Neural progenitor cell (in vitro differentiated cells): ENCODE measurements around the gene NUFIP1. TPM values are rescaled to one million over a fixed set of nuclear protein-coding genes. Genes with fewer than 3 reads are reported as not detected.

ENCODE experiments used
- DNase-seq: peaks from one replicate; pipeline ENCODE4 v3.0.0-alpha.2; 2016; ENCODE audit warnings: low spot score
- H2AFZ ChIP-seq: fragments of 200-600 bp; sonication (generic); replicated peaks from 2 replicates; pipeline ENCODE4 v1.6.1; 2016; ENCODE audit warnings: antibody characterized with exemption
- H3F3A ChIP-seq: fragments of 200-600 bp; sonication (generic); 2 replicates; pipeline ENCODE4 v1.6.1; 2016; ENCODE audit warnings: antibody characterized with exemption, low read depth
- H3K27ac ChIP-seq: fragments of 200-600 bp; sonication (generic); 2 replicates; pipeline ENCODE4 v1.5.1; 2016; ENCODE audit warnings: mild to moderate bottlenecking
- H3K27me3 ChIP-seq: fragments of 200-600 bp; sonication (generic); 2 replicates; pipeline ENCODE4 v1.6.1; 2016; ENCODE audit warnings: mild to moderate bottlenecking, moderate library complexity
- H3K36me3 ChIP-seq: fragments of 200-600 bp; sonication (generic); 2 replicates; pipeline ENCODE4 v1.5.1; 2016
- H3K4me1 ChIP-seq: fragments of 200-600 bp; sonication (generic); 2 replicates; pipeline ENCODE4 v1.6.1; 2016; ENCODE audit warnings: mixed run types
- H3K4me2 ChIP-seq: fragments of 200-600 bp; sonication (generic); 2 replicates; pipeline ENCODE4 v1.6.1; 2016
- H3K4me3 ChIP-seq: fragments of 200-600 bp; sonication (generic); 2 replicates; pipeline ENCODE4 v1.5.1; 2016
- H3K79me2 ChIP-seq: fragments of 200-600 bp; sonication (generic); 2 replicates; pipeline ENCODE4 v1.6.1; 2016; ENCODE audit warnings: low read depth
- H3K9ac ChIP-seq: fragments of 200-600 bp; sonication (generic); 2 replicates; pipeline ENCODE4 v1.6.1; 2016
- H3K9me3 ChIP-seq: fragments of 200-600 bp; sonication (generic); 2 replicates; pipeline ENCODE4 v1.5.1; 2016; ENCODE audit warnings: low read depth
- H4K20me1 ChIP-seq: fragments of 200-600 bp; sonication (generic); 2 replicates; pipeline ENCODE4 v1.6.1; 2016; ENCODE audit warnings: low read depth
- H3K27ac Mint-ChIP-seq: 3 replicates; pipeline ENCODE4 v1.8.0; 2021; ENCODE audit warnings: mixed read lengths
- H3K27me3 Mint-ChIP-seq: 2 replicates; pipeline ENCODE4 v1.8.0; 2022; ENCODE audit warnings: low read depth, mild to moderate bottlenecking, inconsistent platforms, moderate library complexity, mixed read lengths; ENCODE audit not compliant: insufficient read depth
- H3K36me3 Mint-ChIP-seq: 3 replicates; pipeline ENCODE4 v1.8.0; 2021; ENCODE audit warnings: mixed read lengths
- H3K4me1 Mint-ChIP-seq: 3 replicates; pipeline ENCODE4 v1.8.0; 2021; ENCODE audit warnings: mixed read lengths
- H3K4me3 Mint-ChIP-seq: 3 replicates; pipeline ENCODE4 v1.8.0; 2021; ENCODE audit warnings: mild to moderate bottlenecking, moderate library complexity, mixed read lengths
- H3K9me3 Mint-ChIP-seq: 3 replicates; pipeline ENCODE4 v1.8.0; 2020; ENCODE audit warnings: mixed read lengths
- CTCF ChIP-seq: fragments of 200-600 bp; sonication (generic); IDR thresholded peaks from 2 replicates; pipeline ENCODE4 v1.5.1; 2017; ENCODE audit warnings: antibody characterized with exemption, mild to moderate bottlenecking
- EZH2 ChIP-seq: fragments of 200-600 bp; sonication (generic); IDR thresholded peaks from 2 replicates; pipeline ENCODE4 v1.6.1; 2017; ENCODE audit warnings: antibody characterized with exemption, mild to moderate bottlenecking, moderate library complexity
- EZH2phosphoT487 ChIP-seq: fragments of 200-600 bp; sonication (generic); IDR thresholded peaks from 2 replicates; pipeline ENCODE4 v1.6.1; 2017; ENCODE audit warnings: antibody characterized with exemption
- total RNA-seq: library from RNA; depleted of rRNA; stranded (reverse); fragments of >200 nt; gene quantifications from 2 replicates; pipeline ENCODE4 v1.2.3, GENCODE V29; 2015; ENCODE audit warnings: low replicate concordance

Gene NUFIP1
- total RNA-seq, 1 donor from 2014 or later = 12.9 TPM

- H3K27ac Mint-ChIP-seq = no peak overlapping the region
- no peak overlapping the region for H3K4me3 Mint-ChIP-seq
These were observed 50.4 kb downstream of the NUFIP1 start for GRCh38 chr13:44938854-44939253.

GRCh38 chr13:44936246-44936645 lies 53.0 kb downstream of the NUFIP1 start:
- no peaks in the 10 kb centered on the region for H3K79me2 ChIP-seq
- H3K36me3 ChIP-seq = no peaks in the 10 kb centered on the region
- H3K9me3 ChIP-seq = no peaks in the 10 kb centered on the region
- no peak for TF ChIP-seq EZH2
- no peak for TF ChIP-seq EZH2phosphoT487
- TF ChIP-seq CTCF = no peak
- no peak overlapping the region for H3K27ac ChIP-seq
- no peak overlapping the region for H3K9ac ChIP-seq
- Mint-ChIP-seq H3K9me3 (no peaks in the 10 kb centered on the region), H3K27me3 (peaks cover 3% of the 10 kb centered on the region), H3K27ac (no peak overlapping the region), H3K36me3 (peaks cover 6% of the 10 kb centered on the region), H3K4me3 (no peak overlapping the region), H3K4me1 (peaks cover 13% of the 10 kb centered on the region)
- no peak overlapping the region for H3K4me3 ChIP-seq
- no peaks in the 10 kb centered on the region for H3K27me3 ChIP-seq
- peaks cover 2% of the 10 kb centered on the region for H3K4me1 ChIP-seq
- no peak for DNase-seq
- no peak overlapping the region for H2AFZ ChIP-seq
- no peaks in the 10 kb centered on the region for H3F3A ChIP-seq
- H4K20me1 ChIP-seq = no peaks in the 10 kb centered on the region
- no peak overlapping the region for H3K4me2 ChIP-seq

More at GRCh38 chr13:44938854-44939253, 50.4 kb downstream of the NUFIP1 start:
- no peak overlapping the region for H2AFZ ChIP-seq
- no peaks in the 10 kb centered on the region for H3K27me3 ChIP-seq
- no peak overlapping the region for H3K9ac ChIP-seq
- Mint-ChIP-seq H3K27me3 (peaks cover 3% of the 10 kb centered on the region), H3K9me3 (no peaks in the 10 kb centered on the region), H3K4me1 (no peaks in the 10 kb centered on the region), H3K36me3 (peaks cover 10% of the 10 kb centered on the region)
- no peaks in the 10 kb centered on the region for H4K20me1 ChIP-seq
- no peak overlapping the region for H3K4me3 ChIP-seq
- no peak for DNase-seq
- no peak overlapping the region for H3K27ac ChIP-seq
- H3K4me2 ChIP-seq = no peak overlapping the region
- TF ChIP-seq EZH2 = no peak
- TF ChIP-seq EZH2phosphoT487 = no peak
- no peak for TF ChIP-seq CTCF
- H3K9me3 ChIP-seq = no peaks in the 10 kb centered on the region
- no peaks in the 10 kb centered on the region for H3K4me1 ChIP-seq
- H3F3A ChIP-seq = no peaks in the 10 kb centered on the region
- no peaks in the 10 kb centered on the region for H3K79me2 ChIP-seq
- peaks cover 16% of the 10 kb centered on the region for H3K36me3 ChIP-seq

- Histone ChIP-seq H3K27me3 (no peaks in the 10 kb centered on the region), H3K9me3 (no peaks in the 10 kb centered on the region), H3F3A (no peaks in the 10 kb centered on the region), H3K4me3 (no peak overlapping the region), H3K4me1 (peaks cover 6% of the 10 kb centered on the region), H4K20me1 (no peaks in the 10 kb centered on the region), H2AFZ (no peak overlapping the region), H3K27ac (no peak overlapping the region), H3K4me2 (no peak overlapping the region), H3K36me3 (no peaks in the 10 kb centered on the region), H3K9ac (no peak overlapping the region), H3K79me2 (no peaks in the 10 kb centered on the region)
- peaks cover 4% of the 10 kb centered on the region for H3K36me3 Mint-ChIP-seq
- H3K4me1 Mint-ChIP-seq = peaks cover 23% of the 10 kb centered on the region
- H3K27me3 Mint-ChIP-seq = peaks cover 6% of the 10 kb centered on the region
- DNase-seq = no peak
- no peak overlapping the region for H3K27ac Mint-ChIP-seq
- TF ChIP-seq CTCF (no peak), EZH2 (no peak), EZH2phosphoT487 (no peak)
- H3K4me3 Mint-ChIP-seq = no peak overlapping the region
- no peaks in the 10 kb centered on the region for H3K9me3 Mint-ChIP-seq
These were observed 54.5 kb downstream of the NUFIP1 start for GRCh38 chr13:44934724-44935123.
